RPMI8226 (cell line): ENCODE measurements around the gene ADAP1.
A peak's percentile ranks its signal among the peaks of the same experiment; 100 is the strongest.
"Not testable (repeated sequence)": the region's sequence is repeated elsewhere in the genome, so short reads cannot be mapped to it uniquely, and the experiment has no call there.

Experiments used
- DNase-seq: peaks from one replicate; pipeline ENCODE4 v3.0.0-alpha.2; 2015

The ADAP1 gene

DNA sequence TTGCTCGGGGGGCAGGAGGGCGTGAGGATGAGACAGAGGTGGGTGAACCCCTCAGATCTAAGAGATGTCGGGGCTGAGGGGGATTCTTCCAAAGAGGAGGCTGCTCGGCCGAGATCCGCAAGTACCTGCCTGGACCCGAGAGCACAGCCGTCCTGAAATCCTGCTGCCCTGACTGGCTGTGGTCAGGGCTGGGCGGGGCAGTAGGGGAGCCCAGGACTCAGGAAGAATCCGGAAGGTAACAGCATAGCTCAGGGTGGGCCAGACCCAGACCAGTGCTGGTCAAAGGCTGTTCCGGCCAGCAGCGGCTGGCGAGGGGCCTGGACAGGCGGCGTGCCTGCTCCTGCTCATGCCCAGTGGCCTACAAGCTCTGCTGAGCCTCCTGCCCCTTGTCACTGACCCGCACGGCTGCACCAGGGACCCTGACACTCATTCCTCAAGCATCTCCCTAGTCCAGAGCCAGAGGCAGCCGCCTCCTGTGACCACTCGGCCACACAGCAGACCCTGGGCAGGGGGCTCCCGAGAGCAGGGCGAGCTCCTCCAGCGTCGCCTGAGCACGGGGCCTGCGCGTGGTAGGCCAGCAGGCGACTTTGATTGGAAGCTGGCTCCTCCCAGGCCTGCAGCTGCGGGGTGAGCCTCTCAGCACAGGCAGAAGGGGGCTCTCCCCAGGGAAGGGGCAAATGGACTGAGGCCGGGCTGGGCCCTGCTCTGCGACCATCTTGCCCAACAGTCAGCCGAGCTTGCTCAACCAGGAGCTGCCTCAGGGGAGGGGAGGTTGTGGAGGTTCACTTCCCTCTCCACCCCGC is 3.1 kb upstream of the ADAP1 start:
- no peak for DNase-seq

DNA sequence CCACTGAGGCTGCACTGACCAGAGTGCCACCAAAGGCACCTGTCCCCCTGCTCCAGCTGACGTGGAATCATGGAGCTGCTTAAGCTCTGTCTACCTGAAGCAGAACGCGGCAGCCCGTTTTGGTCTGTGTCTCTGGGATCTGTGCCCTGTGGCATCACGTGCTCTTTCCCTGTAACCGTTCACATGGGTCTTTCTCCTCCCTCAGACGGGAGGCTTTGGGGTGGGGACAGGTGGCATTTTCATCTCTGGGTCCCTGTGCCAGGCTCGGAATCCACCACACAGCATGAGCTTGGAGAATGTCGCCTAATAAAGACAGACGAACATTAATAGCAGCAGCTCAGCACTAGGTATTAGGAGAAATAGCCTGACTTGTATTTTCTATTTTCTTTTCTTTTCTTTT is 1.6 kb upstream of the ADAP1 start:
- DNase-seq: no peak

DNA sequence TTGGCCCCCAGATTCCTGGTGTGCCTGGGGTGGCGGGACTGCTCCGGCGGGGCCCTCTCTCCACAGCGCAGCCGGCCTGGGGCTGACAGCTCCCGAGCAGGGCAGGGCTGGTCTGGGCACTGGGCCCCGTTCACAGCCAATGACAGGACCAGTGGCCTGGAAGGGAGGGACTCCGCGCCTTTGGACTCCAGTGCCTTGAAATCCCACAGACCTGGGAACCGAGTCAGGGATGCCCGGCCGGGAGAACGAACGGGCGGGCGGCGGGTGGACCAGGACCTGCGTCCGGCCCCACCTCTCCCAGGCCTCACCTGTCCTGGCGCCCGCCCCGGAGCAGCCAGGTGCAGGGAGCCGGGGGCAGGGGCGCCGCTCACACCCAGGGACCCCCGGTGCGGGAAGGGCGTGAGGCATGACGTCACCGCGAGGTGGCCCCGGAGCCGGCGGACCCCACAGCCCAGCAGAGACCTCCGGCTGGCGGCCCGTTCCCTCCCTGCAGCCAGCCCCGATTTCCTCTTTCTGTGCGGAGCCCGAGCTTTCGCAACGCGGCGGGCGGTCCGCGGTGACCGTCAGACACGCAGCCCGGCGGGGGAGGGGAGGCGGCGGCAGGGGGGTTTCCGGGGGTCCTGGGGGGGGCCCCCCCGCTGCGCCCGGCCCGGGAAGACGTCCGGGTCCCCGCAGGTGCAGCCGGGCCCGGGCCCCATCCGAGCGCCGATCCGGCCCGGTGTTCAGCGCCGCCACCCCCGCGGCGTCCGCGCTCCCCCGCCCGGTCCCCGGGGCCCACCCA is 743 bp downstream of the ADAP1 start:
- peak; percentile 52 for DNase-seq

DNA sequence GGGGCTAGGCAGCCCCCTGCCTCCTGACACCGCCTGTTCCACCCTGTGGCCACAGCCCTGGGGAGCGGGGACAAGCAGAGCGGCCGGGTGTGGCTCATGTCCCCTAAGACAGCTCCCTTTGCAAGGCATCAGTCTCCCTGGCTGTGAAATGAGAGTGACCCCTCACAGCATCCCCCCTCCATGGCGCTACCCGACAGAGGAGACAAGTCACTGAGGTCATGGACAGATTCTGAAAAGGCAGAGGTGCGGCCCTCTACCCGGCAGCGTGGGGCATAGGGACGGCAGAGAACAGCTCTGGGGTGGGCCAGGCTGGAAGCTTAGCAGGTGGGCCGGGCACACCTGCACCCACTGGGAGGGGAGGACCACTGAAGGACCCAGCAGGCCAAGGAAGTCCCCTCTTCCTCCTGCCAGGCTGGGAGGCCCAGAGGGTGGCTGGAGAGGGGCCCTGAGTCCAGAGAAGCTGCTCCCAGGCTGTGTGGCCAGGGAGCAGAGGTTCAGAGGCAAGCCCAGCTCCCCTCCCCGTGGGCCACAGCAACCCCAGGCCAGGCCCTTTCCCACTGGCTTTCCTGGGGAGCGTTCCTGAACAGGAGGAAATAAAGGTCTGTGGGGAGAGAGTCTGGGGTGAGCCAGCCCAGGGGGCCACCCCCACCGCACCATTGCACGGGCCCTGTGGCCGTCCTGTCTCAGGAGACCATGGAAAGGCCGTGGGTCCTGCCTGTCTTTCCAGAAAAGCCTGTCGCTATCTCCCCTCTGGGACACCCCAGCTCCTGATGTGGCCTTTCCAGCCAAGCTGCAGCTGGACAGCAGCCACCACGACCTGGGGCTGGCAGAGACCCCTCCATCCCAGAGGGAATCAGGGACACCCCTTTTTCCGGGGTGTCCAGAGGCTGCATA is 1.7 kb downstream of the ADAP1 start:
- no peak for DNase-seq

DNA sequence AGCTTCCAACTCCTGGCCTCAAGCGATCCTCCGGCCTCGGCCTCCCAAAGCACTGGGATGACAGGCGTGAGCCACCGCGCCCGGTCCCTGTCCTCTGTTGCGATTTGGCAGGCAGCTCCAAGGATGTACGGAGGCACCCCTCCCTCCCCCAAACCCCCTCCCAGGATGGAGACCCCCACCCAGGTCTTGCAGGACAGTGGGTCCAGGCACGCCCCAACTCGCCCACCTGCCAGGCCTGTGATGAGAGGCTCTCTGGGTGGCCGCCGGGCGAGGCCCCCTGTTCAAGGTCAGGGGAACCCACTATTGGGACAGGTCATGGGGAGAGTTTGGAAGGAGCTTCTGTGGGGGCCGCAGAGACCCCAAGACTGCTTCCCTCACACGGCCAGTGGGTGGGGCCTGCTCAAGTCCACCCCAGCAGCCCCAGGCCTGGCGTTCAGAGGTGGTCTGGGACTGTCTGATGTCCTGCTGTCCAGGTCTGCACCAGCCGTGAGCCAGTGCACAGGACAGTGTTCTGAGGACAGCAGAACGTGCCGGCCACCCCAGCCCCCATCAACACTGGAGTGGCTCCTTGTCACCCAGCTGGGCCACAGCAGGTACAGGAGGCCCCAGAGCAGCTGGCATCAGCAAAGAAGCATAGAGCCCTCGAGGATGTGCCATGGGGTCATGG is 2.5 kb downstream of the ADAP1 start:
- DNase-seq: no peak

DNA sequence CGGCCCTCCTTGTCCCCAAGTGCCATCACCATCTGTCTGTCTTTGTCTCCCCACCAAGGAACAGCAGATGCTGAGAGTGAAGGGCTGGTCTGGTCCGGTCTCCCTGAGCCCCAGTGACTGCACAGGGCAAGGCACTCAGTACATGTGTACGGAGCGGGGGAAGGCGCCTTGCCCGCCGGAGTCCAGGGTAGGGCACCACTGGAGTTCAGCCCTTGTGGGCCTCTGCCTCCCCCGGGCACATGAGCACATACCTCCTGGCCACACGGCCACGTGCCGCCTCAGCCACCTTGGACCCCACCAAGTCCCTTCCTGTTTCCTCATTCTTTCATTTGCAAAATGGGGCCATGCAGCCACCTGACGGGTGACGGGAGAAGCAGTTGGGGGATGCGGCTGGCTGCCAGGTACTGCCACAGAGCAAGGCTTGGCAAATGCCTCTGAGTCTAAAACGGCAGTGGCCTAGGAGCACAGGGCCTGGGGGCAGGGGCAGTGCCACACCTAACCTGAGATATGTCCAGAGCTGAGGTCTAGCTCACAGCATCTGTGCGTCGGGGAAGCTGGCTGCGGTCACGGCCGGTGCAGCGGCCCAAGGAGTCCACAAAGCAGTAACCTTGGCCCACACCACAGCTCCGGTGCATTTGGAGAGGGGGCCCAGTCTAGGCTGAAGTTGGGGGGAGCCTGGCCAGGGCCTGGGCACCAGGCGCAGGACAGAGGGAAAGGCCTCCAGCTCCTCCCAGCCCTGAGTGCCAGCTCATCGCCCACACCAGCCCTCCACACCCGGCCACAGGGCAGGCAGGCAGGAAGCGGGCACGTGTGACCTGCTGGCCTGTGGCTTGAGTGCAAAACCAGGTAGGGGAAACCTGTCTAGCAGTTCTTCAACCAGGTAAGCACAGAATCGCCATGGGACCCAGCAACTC is 5.2 kb downstream of the ADAP1 start:
- DNase-seq: peak; percentile 37

DNA sequence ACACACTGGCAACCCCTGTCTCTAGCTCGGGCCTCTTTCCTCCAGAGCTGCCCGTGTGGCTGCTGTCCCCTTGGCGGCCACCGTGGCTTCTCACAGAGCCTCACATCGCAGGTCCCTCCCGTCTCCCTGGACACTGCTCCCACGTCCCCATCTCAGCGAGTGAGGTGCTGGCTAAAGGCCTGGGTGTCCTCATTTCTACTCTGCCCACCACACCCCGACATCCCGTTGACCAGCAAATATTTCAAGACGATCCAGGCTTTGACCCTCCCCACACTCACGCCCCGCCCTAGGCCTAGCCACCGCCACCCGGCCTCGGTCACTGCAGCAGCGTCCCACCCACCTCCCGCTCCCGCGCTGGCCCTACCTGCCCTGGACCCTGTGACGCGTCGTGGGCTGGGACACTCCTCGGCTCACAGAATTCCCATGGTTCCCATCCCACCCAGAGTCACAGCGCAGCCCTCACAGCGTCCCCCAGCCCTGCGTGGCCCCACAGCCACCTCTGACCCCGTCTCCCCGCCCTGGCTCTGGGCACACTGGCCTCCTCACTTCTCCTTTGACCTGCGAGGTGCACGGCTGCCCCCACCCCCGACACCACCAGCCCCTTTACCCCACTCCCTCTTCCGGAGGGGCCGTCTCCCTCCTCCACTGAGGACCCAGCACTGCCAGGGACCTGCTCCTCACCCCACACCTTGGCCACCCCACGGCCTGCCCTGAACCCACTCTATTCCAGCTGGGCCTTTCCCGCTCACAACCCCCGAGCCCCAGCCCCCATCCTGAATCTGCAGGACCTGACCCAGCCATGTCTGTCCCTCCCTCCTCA is 6.9 kb downstream of the ADAP1 start:
- no peak for DNase-seq

DNA sequence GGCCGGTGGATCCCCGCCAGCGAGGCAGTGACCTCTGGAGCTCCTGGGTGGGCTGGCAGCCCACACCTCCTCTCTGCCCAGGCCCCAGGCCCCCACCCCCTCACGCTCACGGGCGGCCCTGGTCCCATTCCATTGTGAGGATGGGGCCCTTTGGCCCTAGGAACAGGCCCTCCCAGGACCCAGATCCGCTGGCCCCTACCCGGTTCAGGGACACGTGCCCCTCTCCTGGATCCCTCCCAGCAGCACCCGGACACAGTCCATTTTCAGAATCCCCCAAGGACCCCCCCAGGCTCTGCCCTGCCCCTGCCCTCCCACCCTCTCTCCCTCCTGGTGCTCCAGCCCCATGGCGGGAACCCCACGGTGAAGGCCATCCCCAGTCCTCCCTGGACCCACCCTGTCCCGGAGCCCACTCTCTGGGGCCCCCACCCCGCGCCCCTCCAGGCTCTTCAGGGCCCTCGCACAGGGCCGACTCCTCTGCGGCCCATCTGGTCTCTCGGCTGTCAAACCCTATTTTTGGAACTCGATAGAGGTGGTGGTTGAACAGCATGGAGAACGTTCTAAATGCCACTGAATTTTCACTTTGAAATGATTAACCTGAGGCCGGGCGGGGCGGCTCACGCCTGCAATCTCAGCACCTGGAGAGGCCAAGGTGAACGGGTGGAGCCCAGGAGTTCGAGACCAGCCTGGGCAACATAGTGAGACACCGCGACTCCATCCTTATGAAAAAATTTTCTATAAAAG is 8.1 kb downstream of the ADAP1 start:
- DNase-seq: no peak

DNA sequence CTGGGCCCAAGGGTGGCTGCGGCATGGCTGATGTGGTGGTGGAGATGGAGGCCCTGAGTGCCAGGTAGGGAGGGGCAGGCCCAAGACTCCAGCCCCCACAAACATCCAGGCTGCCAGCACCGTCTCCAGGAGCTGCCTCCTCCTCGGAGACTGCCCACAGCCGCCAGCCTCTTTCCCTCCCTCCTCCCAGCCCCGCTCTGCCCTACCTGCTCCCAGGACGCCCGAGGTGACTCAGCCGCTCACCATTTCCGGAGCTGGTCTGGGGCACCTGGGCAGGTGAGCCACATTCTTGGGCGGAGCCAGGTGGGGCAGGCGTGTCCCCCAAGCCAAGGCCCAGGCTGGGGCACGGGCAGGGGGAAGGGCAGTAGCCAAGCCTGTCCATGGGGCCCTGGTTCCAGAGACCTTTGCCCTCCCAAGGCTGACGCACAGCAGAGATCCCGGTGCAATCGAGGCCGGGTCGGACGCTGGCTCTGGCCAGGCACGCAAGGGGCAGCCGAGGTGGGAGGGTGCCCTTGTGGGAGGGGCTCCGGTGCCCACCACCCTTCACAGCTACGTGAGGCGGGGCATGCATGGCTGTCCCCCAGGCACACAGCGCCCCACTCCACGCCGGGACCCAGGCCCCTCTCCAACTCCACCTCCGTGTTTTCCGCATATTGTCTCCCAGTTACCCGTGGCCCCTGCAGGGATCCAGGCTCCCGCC is 8.8 kb downstream of the ADAP1 start:
- DNase-seq: peak; percentile 46

DNA sequence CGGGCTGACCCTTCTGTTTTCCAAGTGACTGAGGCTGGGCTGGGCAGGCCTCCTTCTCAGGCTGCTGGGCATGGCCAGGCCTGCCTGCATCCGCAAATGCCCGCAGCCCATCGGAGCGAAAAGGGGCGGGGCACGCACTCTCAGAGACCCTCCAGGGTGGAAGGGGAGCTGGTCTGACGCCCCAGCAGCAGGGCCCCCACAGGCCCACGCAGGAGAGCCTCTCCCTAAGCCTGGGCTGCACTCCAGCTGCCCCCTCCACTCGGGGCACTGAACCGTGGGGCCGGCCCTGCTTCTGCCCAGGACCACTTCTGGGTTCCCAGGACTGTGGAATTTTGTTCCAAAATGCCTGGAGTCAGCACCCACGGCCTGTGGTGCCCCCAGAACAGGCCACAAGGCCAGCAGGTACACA is 9.3 kb downstream of the ADAP1 start:
- DNase-seq: no peak

DNA sequence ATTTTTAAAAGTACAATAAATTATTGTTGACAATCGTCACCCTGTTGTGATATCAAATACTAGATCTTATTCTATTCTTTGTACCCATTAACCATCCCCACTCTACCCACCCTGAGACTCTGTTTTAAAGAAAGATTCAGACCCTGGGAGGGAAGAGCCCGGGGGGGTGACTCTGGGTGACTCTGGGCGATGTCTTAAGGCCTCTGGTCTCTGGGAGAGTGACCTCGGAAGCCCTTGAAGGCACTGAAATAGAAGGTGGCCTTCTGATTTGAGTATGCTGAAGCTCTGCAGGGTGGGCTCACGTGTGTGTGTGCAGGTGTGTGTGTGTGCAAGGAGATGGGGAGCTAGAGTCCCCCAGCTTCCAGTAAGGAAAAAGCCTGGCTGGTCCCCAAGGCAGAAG is 9.7 kb downstream of the ADAP1 start:
- no peak for DNase-seq

DNA sequence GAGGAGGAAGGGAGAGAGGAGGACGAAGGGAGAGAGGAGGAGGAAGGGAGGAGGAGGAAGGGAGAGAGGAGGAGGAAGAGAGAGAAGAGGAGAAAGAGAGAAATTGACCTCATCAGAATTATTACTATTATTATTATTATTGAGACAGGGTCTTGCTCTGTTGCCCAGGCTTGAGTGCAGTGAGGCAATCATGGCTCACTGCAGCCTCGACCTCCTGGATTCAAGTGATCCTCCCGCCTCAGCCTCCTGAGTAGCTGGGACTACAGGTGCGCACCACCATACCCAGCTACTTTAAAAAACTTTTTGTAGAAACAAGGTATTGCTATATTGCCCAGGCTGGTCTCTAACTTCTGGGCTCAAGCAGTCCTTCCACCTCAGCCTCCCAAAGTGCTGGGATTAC is 10.7 kb downstream of the ADAP1 start:
- not testable (repeated sequence) for DNase-seq

DNA sequence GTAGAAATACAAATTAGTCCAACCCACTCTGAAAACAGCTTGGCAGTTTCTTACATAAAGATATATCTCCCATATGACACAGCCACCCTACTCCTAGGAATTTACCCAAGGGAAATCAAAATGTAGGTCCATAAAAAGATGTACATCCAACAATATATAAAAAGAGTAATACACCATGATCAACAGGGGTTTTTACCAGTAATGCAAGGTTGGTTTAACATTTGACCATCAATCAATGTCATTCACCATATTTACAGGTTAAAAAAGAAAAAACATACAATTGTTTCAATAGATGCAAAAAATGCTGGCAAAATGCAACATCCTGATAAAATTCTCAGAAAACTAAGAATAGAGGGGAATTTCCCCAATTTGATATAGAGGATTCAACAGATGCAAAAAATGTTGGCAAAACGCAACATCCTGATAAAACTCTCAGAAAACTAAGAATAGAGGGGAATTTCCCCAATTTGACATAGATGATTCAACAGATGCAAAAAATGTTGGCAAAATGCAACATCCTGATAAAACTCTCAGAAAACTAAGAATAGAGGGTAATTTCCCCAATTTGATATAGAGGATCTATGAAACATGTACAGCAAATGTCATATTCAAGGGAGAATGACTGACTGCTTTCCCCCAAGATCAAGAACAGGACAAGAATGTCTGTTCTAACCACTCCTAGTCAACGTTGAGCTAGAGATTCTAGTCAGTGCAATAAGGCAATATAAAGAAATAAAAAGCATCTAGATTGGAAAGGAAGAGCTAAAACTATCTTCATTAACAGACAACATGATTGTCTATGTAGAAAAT is 13.7 kb downstream of the ADAP1 start:
- DNase-seq: no peak

DNA sequence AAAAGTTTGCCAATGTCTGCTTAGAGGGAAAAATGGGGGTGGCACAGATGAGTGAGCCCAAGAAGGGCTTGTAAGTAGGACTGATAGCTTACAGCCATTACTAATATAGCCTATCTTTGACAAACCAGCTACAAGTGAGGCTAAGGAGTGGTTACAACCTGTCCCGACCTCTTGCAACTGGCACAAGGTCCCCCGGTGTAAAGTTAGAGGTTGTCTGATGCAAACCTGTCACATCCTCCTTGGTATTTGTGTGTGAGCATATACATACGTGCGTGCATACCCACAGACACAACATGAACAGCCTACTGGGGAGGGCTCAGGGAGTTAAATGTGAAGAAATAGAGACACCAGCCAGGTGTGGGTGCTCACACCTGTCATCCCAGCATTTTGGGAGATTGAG is 14.6 kb downstream of the ADAP1 start:
- DNase-seq: no peak

DNA sequence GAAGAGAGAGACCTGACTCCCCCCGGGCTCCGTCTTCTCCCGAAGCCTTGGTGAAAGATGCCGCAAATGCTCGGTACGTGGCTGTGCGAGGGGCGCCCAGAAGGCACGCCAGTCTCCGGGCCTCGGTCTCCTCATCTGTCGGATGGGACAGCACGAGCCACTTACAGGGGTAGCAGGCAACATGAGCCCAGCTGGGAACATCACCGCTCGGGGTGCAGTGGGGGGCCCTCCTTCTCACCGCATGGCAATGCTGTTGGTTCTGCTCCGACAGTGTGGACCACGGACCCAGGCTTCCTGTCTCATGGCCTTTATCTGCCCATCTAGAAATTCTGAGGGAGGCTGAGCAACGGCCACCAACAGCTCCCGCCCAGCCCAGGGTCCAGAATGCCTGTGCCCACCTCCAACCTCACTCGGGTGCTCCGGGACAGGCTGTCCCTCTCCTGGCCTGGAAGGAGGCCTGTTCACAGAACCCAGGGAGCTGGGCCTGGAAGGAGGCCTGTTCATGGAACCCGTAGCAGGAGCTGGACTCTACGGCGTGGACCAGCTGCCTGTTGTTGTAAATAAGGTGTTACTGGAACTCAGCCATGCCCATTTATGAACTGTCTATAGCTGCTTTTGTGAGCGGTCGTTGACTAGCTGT is 15.8 kb downstream of the ADAP1 start:
- no peak for DNase-seq

DNA sequence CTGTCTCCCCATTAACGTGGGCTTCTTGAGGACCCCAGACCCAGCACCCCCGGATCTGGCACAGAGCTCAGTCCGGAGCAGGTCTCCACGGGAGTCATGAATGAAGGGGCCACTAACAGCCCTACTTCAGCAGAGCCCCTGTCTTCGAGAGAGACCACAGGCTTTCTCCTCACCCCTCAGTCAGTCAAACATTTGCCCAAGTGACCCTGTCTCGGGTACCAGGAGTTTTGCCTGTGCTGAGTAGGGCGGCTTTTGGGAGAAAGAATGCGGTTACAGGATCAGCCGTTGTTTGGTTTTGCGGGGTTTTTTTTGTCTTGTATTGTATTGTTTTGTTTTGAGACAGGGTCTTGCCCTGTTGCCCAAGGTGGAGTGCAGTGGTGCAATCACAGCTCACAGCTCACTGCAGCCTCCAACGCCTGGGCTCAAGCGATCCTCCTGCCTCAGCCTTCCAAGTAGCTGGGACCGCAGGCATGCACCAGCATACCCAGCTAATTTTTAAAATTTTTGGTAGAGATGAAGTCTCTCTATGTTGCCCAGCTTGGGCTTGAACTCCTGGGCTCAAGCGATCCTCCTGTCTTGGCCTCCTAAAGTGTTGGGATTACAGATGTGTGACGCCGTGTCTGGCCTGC is 16.5 kb downstream of the ADAP1 start:
- DNase-seq: no peak

DNA sequence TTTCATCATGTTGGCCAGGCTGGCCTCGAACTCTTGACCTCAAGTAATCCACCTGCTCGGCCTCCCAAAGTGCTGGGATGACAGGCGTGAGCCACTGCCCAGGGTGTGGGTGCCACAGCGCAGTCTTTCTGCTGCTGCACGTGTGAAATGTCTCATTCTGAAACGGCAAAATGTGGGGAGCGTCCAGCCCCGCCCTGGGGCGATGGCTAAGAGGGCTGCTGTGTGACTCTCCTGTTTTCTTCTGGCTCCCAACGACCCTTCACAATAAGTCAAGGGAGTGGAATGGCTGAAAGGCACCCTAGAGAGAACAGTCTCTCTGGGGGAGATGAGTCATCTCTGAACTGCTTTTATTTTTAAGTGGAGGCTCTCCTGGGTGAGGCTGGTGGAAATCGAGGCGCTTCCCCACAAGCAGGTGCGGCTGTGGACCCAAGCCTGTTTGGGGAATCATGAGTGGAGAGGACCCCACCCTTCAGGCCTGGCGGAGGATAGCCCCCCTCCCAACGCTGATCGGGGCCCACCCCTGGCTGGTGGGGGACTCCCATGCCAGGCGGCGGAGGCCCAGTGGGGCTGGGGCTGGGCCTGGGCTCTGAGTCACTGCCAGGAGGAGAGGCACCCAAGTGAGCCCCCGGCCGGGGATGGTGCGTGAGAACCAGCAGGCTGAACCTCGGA is 18.0 kb downstream of the ADAP1 start:
- no peak for DNase-seq
